ENCODE results near the gene EXOC3L1. TPM values are rescaled to one million over a fixed set of nuclear protein-coding genes. Genes with fewer than 3 reads are reported as not detected.

Gene EXOC3L1
- total and polyA plus RNA-seq, 2 of the 13 experiments (the other 11 are each of a cell fraction or from before 2014, with no cell fraction given) = 0.12 TPM; not detected in 1

DNA sequence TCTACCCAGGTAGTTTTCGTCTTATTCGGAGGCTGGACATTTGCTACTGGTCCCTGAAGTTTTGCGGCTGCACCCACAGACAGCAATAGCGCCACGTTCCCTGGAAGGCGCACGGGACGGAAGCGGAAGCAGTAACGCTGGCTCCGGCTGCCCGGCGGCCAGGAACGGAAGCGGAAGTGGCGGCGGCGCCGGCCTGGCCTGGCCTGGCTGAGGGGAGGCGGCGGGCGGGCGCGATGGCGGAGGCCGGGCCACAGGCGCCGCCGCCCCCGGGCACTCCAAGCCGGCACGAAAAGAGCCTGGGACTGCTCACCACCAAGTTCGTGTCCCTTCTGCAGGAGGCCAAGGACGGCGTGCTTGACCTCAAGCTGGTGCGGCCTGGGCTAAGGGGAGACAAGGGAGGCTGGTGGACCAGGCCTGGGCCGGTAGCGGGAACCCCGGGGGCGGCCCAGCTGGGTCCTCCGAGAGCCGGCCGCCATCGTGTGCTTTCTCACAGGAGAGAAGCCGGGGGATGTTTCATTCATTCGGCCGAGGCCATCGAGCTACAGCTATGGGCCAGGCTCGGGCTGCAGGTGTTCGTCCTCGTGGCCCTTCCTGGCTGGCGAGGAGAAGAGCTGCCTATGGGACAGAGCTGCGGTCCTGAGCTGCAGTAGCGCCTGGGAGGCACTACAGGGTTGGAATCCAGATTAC lies 2.2 kb upstream of the EXOC3L1 start, which contains the start of gene E2F4 (continued):
- TF ChIP-seq MEF2D (CRISPR knock-in tag; IDR thresholded peaks at IDR 0.05) (peak; percentile 74; the same call in 1 of the 2 replicates), ZBTB7B (CRISPR knock-in tag; IDR thresholded peaks at IDR 0.05) (no peak), RXRA (CRISPR knock-in tag; IDR thresholded peaks at IDR 0.05) (peak; percentile 37), SMAD1 (CRISPR knock-in tag; IDR thresholded peaks at IDR 0.05; ENCODE audit: borderline replicate concordance, low read depth) (no peak), BRCA1 (CRISPR knock-in tag; IDR thresholded peaks at IDR 0.05) (0 out of 2 replicates have a peak, but pooled peaks have one; percentile 83), KAT2B (IDR thresholded peaks at IDR 0.05; ENCODE audit: borderline replicate concordance, low read depth, low read length) (no peak), ZNF556 (CRISPR knock-in tag; IDR thresholded peaks at IDR 0.05; ENCODE audit: borderline replicate concordance) (peak; percentile 51), ZC3H13 (CRISPR knock-in tag; IDR thresholded peaks at IDR 0.05) (0 out of 2 replicates have a peak, but pooled peaks have one; percentile 33), ZNF674 (CRISPR knock-in tag; IDR thresholded peaks at IDR 0.05; ENCODE audit: low read depth) (no peak), FOXJ3 (CRISPR knock-in tag; IDR thresholded peaks at IDR 0.05; ENCODE audit: borderline replicate concordance) (0 out of 2 replicates have a peak, but pooled peaks have one; percentile 26)
- TF ChIP-seq, protein P1, sequence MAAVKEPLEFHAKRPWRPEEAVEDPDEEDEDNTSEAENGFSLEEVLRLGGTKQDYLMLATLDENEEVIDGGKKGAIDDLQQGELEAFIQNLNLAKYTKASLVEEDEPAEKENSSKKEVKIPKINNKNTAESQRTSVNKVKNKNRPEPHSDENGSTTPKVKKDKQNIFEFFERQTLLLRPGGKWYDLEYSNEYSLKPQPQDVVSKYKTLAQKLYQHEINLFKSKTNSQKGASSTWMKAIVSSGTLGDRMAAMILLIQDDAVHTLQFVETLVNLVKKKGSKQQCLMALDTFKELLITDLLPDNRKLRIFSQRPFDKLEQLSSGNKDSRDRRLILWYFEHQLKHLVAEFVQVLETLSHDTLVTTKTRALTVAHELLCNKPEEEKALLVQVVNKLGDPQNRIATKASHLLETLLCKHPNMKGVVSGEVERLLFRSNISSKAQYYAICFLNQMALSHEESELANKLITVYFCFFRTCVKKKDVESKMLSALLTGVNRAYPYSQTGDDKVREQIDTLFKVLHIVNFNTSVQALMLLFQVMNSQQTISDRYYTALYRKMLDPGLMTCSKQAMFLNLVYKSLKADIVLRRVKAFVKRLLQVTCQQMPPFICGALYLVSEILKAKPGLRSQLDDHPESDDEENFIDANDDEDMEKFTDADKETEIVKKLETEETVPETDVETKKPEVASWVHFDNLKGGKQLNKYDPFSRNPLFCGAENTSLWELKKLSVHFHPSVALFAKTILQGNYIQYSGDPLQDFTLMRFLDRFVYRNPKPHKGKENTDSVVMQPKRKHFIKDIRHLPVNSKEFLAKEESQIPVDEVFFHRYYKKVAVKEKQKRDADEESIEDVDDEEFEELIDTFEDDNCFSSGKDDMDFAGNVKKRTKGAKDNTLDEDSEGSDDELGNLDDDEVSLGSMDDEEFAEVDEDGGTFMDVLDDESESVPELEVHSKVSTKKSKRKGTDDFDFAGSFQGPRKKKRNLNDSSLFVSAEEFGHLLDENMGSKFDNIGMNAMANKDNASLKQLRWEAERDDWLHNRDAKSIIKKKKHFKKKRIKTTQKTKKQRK (IDR thresholded peaks at IDR 0.05; ENCODE audit: low read length) = no peak
- TF ChIP-seq, protein P2, sequence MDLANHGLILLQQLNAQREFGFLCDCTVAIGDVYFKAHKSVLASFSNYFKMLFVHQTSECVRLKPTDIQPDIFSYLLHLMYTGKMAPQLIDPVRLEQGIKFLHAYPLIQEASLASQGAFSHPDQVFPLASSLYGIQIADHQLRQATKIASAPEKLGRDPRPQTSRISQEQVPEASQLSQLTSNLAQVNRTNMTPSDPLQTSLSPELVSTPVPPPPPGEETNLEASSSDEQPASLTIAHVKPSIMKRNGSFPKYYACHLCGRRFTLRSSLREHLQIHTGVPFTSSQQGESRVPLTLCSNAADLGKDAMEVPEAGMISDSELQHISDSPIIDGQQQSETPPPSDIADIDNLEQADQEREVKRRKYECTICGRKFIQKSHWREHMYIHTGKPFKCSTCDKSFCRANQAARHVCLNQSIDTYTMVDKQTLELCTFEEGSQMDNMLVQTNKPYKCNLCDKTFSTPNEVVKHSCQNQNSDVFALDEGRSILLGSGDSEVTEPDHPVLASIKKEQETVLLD (CRISPR knock-in tag; IDR thresholded peaks at IDR 0.05; ENCODE audit: low read depth) = peak; percentile 91
- TF ChIP-seq, protein P3, sequence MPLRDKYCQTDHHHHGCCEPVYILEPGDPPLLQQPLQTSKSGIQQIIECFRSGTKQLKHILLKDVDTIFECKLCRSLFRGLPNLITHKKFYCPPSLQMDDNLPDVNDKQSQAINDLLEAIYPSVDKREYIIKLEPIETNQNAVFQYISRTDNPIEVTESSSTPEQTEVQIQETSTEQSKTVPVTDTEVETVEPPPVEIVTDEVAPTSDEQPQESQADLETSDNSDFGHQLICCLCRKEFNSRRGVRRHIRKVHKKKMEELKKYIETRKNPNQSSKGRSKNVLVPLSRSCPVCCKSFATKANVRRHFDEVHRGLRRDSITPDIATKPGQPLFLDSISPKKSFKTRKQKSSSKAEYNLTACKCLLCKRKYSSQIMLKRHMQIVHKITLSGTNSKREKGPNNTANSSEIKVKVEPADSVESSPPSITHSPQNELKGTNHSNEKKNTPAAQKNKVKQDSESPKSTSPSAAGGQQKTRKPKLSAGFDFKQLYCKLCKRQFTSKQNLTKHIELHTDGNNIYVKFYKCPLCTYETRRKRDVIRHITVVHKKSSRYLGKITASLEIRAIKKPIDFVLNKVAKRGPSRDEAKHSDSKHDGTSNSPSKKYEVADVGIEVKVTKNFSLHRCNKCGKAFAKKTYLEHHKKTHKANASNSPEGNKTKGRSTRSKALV (CRISPR knock-in tag; IDR thresholded peaks at IDR 0.05) = peak; percentile 83
- TF ChIP-seq, protein P4, sequence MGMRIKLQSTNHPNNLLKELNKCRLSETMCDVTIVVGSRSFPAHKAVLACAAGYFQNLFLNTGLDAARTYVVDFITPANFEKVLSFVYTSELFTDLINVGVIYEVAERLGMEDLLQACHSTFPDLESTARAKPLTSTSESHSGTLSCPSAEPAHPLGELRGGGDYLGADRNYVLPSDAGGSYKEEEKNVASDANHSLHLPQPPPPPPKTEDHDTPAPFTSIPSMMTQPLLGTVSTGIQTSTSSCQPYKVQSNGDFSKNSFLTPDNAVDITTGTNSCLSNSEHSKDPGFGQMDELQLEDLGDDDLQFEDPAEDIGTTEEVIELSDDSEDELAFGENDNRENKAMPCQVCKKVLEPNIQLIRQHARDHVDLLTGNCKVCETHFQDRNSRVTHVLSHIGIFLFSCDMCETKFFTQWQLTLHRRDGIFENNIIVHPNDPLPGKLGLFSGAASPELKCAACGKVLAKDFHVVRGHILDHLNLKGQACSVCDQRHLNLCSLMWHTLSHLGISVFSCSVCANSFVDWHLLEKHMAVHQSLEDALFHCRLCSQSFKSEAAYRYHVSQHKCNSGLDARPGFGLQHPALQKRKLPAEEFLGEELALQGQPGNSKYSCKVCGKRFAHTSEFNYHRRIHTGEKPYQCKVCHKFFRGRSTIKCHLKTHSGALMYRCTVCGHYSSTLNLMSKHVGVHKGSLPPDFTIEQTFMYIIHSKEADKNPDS (CRISPR knock-in tag; IDR thresholded peaks at IDR 0.05) = no peak
- TF ChIP-seq, protein P5, sequence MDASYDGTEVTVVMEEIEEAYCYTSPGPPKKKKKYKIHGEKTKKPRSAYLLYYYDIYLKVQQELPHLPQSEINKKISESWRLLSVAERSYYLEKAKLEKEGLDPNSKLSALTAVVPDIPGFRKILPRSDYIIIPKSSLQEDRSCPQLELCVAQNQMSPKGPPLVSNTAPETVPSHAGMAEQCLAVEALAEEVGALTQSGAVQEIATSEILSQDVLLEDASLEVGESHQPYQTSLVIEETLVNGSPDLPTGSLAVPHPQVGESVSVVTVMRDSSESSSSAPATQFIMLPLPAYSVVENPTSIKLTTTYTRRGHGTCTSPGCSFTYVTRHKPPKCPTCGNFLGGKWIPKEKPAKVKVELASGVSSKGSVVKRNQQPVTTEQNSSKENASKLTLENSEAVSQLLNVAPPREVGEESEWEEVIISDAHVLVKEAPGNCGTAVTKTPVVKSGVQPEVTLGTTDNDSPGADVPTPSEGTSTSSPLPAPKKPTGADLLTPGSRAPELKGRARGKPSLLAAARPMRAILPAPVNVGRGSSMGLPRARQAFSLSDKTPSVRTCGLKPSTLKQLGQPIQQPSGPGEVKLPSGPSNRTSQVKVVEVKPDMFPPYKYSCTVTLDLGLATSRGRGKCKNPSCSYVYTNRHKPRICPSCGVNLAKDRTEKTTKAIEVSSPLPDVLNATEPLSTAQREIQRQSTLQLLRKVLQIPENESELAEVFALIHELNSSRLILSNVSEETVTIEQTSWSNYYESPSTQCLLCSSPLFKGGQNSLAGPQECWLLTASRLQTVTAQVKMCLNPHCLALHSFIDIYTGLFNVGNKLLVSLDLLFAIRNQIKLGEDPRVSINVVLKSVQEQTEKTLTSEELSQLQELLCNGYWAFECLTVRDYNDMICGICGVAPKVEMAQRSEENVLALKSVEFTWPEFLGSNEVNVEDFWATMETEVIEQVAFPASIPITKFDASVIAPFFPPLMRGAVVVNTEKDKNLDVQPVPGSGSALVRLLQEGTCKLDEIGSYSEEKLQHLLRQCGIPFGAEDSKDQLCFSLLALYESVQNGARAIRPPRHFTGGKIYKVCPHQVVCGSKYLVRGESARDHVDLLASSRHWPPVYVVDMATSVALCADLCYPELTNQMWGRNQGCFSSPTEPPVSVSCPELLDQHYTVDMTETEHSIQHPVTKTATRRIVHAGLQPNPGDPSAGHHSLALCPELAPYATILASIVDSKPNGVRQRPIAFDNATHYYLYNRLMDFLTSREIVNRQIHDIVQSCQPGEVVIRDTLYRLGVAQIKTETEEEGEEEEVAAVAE (CRISPR knock-in tag; IDR thresholded peaks at IDR 0.05; ENCODE audit: borderline replicate concordance) = peak; percentile 44; the same call in 1 of the 2 replicates

Data from HepG2 (cell line).